ENCODE results near the gene EMILIN2.

Gene EMILIN2

DNA sequence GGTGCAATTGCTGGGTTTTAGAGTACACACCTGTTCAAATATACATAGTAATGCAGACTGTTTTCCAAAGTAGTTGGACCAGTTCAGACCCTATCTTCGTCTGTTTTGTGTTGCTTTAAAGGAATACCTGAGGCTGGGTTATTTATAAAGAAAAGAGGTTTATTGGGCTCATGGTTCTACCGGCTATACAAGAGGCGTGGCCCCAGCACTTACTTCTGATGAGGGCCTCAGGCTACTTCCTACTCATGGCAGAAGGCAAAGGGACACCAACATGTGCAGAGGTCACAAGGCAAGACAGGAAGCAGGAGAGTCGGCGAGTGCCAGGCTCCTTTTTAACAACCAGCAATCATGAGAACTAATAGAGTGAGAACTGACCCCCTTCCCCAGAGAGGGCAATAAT lies 21.9 kb upstream of the EMILIN2 start:
- Histone ChIP-seq H3K4me1 (ENCODE audit: control insufficient read depth, low read length) (no peaks in the 10 kb centered on the region), H3K36me3 (ENCODE audit: control insufficient read depth, low read length) (no peaks in the 10 kb centered on the region), H3K4me2 (ENCODE audit: low read length) (no peak overlapping the region), H3K27ac (ENCODE audit: low read depth, low read length) (no peak overlapping the region), H3F3A (ENCODE audit: control insufficient read depth, insufficient read depth) (no peaks in the 10 kb centered on the region), H3K9me3 (ENCODE audit: control insufficient read depth, insufficient read depth, low read length) (no peaks in the 10 kb centered on the region), H3K79me2 (ENCODE audit: control insufficient read depth, low read length) (no peaks in the 10 kb centered on the region), H3K9me2 (replicated peaks; ENCODE audit: control insufficient read depth, low read length) (no peaks in the 10 kb centered on the region), H3K4me3 (ENCODE audit: low read length) (no peak overlapping the region), H4K20me1 (ENCODE audit: control insufficient read depth, insufficient read depth, low read depth, low read length) (no peaks in the 10 kb centered on the region), H3K27me3 (ENCODE audit: control insufficient read depth, low read length) (peaks cover 5% of the 10 kb centered on the region; the same call in 1 of the 2 replicates)
- TF ChIP-seq CTCF (IDR thresholded peaks at IDR 0.05; ENCODE audit: low read depth, low read length, poor library complexity, severe bottlenecking) (no peak), EZH2phosphoT487 (IDR thresholded peaks at IDR 0.05; ENCODE audit: borderline replicate concordance, low read length) (no peak)

DNA sequence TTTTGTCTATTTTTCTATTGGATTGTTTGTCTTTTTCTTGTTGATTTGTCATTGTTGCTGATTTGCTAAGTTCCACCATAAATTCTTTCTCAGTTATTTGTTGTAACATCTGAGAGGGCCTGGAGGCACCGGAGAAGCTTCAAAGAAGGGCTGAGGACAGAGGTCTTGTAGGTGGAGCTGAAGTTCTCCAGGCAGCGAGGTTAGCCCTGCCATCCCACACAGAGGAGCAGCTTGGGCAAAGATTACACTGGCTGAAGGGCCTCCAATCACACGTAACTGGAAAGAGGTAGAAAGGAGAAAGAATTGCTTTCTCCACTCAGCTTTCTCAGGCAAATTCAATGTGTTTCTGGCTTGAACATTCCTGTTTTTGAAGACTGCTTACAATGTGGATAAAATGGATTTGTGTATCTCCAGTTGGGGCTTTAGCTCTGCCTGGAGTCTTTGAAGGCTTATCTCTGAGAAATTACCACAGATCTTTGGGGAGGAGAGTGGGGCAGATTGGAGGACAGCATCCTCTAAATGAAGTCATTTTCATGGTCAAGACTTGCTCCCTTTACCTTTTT lies 21.1 kb upstream of the EMILIN2 start:
- Histone ChIP-seq H3K4me2 (ENCODE audit: low read length) (no peak overlapping the region), H3K4me1 (ENCODE audit: control insufficient read depth, low read length) (no peaks in the 10 kb centered on the region), H3K36me3 (ENCODE audit: control insufficient read depth, low read length) (no peaks in the 10 kb centered on the region), H4K20me1 (ENCODE audit: control insufficient read depth, insufficient read depth, low read depth, low read length) (no peaks in the 10 kb centered on the region), H3K27ac (ENCODE audit: low read depth, low read length) (no peak overlapping the region), H3K79me2 (ENCODE audit: control insufficient read depth, low read length) (no peaks in the 10 kb centered on the region), H3K27me3 (ENCODE audit: control insufficient read depth, low read length) (peaks cover 5% of the 10 kb centered on the region; the same call in 1 of the 2 replicates), H3K9me3 (ENCODE audit: control insufficient read depth, insufficient read depth, low read length) (no peaks in the 10 kb centered on the region), H3F3A (ENCODE audit: control insufficient read depth, insufficient read depth) (no peaks in the 10 kb centered on the region), H3K9me2 (replicated peaks; ENCODE audit: control insufficient read depth, low read length) (no peaks in the 10 kb centered on the region), H3K4me3 (ENCODE audit: low read length) (no peak overlapping the region)
- TF ChIP-seq CTCF (IDR thresholded peaks at IDR 0.05; ENCODE audit: low read depth, low read length, poor library complexity, severe bottlenecking) (no peak), EZH2phosphoT487 (IDR thresholded peaks at IDR 0.05; ENCODE audit: borderline replicate concordance, low read length) (no peak)

DNA sequence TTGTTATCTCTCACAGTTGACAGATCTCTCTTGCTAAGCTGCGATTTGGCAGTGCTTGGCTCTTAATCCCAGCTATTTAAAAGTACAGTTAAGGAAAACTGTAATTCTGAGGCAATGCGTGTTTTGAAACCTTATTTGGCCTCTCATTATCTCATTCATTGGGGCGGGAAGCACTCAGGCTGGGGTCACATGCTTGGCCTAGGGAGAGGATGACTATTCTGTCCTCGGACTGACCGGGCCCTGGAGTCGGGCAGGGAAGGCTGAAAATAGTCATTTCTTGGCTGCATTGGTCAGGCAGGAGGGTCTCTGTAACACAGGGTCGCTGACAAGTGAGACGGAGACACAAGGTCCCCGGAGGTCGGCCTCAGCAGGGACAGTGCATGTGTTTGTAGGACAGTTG lies 20.2 kb upstream of the EMILIN2 start:
- Histone ChIP-seq H3K36me3 (ENCODE audit: control insufficient read depth, low read length) (no peaks in the 10 kb centered on the region), H3K4me2 (ENCODE audit: low read length) (no peak overlapping the region), H3K9me3 (ENCODE audit: control insufficient read depth, insufficient read depth, low read length) (no peaks in the 10 kb centered on the region), H3F3A (ENCODE audit: control insufficient read depth, insufficient read depth) (no peaks in the 10 kb centered on the region), H3K79me2 (ENCODE audit: control insufficient read depth, low read length) (no peaks in the 10 kb centered on the region), H3K27ac (ENCODE audit: low read depth, low read length) (no peak overlapping the region), H3K27me3 (ENCODE audit: control insufficient read depth, low read length) (peaks cover 5% of the 10 kb centered on the region; the same call in 1 of the 2 replicates), H3K9me2 (replicated peaks; ENCODE audit: control insufficient read depth, low read length) (no peaks in the 10 kb centered on the region), H3K4me3 (ENCODE audit: low read length) (no peak overlapping the region), H4K20me1 (ENCODE audit: control insufficient read depth, insufficient read depth, low read depth, low read length) (no peaks in the 10 kb centered on the region), H3K4me1 (ENCODE audit: control insufficient read depth, low read length) (no peaks in the 10 kb centered on the region)
- TF ChIP-seq CTCF (IDR thresholded peaks at IDR 0.05; ENCODE audit: low read depth, low read length, poor library complexity, severe bottlenecking) = no peak
- no peak for TF ChIP-seq EZH2phosphoT487 (IDR thresholded peaks at IDR 0.05; ENCODE audit: borderline replicate concordance, low read length)
